HG02610 (cell line): Measurements from ENCODE around the gene MYO9A.

ENCODE experiments used
- ATAC-seq: cut with Tn5 transposase; IDR thresholded peaks from one replicate; pipeline ENCODE4 v1.9.1; 2021; ENCODE audit warnings: mild to moderate bottlenecking, moderate library complexity; ENCODE audit not compliant: unreplicated experiment

Gene MYO9A

DNA sequence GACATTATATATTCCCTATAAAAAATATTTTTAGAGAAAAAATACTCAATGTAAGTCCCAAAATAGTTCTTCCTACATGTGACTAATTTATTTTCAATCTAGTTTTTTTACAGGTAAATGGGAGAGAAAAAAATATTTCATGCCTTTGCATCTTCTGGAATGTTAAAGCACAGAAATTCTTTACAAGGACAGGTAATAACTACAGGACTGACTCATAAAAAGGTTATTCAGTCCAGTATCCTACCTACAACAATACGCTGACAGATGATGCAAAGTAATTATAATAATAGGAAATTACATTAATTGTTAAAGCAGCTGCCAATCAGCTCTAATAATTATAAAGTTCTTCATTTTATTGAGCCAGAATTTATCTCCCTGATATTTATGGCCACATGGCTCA, 147.5 kb downstream of the MYO9A start:
- no peak for ATAC-seq

DNA sequence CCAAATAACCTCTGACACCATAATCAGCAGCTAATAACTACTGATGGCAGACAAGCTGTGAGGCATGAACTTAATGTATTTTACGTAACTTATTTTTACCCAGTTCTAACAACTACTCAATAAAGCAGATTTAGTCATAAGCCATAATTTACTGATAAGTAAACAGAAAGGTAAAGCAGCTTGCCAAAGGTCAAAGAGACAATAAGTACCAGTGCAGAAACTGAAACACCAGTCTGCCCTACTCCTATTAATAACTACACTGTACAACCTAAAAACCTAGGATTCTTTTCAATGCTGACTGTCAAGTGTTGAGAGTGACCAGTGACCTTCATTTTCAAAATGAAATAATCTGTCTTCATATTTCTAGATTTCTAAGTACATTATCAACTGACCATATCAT, 155.4 kb downstream of the MYO9A start:
- ATAC-seq: no peak

GRCh38 chr15:71957026-71957425, 160.9 kb downstream of the MYO9A start:
- no peak for ATAC-seq

DNA sequence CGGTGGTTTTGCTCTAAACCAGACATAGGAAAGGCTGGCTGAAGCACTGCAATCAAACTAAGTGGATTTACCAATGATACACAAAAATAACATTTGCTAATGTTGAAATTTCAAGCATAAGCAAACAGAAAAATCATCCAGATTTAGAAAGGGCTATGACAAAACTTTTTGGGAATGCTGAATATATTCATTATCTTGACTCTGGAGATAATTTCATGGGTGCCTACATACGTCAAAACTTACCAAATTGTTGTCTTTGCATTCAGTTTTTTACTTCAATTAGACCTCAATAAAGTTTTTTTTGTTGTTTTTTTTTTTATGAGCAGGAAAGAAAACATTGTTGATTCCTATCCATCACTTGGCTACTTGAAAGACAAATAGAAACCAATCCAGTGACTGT, 166.8 kb downstream of the MYO9A start:
- ATAC-seq: no peak

- no peak for ATAC-seq
Measured at GRCh38 chr15:71945012-71945411, 172.9 kb downstream of the MYO9A start.

DNA sequence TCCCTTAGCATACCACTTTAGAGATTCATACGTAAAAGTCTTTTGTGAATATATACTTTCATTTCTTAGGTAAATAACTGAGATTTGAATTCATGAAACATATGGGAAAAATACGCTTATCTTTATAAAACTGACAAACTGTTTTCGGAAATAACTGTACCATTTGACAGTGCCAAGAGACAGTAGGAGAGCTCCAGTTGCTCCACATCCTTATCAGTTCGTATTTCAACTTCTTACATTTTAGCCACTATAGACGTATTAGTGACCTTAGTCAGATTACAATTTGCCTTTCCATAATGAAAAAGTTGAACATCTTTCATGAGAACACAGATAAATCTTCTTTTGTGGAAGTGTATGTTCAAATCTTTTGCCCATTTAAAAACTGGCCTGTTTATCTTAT, 174.1 kb downstream of the MYO9A start:
- no peak for ATAC-seq

GRCh38 chr15:71939981-71940588, 177.9 kb downstream of the MYO9A start:
- no peak for ATAC-seq

- ATAC-seq: no peak
Measured at GRCh38 chr15:71937650-71938311, 180.2 kb downstream of the MYO9A start.

DNA sequence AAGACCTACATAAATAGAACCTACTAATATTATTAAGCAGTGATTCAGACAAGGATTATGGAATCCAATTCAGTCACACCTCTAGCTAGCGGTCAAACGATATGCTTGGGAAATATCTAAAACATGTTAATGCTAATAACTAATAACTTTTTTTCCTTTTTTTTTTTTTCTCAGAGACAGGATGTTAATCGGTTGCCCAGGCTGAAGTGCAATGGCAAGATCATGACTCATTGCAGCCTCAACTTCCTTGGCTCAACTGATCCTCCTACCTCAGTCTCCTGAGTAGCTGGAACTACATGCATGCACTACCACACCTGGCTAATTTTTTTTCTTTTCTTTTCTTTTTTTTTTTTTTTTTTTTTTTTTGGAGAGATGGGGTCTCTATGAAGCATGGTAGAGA, 183.5 kb downstream of the MYO9A start:
- ATAC-seq: no peak

DNA sequence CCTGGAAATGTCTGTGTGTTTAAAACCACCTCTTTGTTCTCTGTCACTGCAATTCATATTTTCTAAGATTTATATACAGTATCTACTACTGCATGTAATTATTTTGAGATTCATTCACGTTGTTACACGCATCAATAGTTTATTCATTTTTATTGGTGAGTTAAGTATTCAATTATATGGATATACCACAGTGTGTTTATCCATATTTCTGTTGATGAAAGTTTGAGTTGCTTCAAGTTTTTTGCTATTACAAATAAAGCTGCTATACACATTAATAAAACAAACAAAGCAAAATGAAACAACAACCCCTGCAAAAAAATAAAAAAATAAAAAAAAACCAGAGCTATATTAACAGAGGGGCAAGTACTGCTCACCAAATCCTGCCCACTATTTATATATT, 185.3 kb downstream of the MYO9A start:
- no peak for ATAC-seq

DNA sequence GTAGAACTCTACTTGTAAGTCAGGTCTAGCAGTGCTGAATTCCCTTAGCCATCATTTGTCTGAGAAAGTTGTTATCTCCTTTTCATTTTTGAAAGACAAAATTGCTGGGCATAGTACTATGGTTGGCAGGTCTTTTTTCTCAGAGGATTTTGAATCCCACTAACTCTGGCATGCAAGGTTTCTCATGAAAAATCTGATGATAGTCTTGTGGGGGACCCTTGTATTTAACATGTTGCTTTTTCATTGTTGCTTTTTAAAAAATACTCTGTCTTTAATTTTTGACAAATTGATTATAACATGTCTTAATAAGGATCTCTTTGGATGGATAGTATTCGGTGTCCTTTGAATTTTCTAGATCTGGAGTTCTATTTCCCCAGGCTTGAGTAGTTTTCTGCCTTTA, 186.7 kb downstream of the MYO9A start:
- no peak for ATAC-seq

- ATAC-seq: no peak
Measured at GRCh38 chr15:71925145-71925544, 192.8 kb downstream of the MYO9A start.

DNA sequence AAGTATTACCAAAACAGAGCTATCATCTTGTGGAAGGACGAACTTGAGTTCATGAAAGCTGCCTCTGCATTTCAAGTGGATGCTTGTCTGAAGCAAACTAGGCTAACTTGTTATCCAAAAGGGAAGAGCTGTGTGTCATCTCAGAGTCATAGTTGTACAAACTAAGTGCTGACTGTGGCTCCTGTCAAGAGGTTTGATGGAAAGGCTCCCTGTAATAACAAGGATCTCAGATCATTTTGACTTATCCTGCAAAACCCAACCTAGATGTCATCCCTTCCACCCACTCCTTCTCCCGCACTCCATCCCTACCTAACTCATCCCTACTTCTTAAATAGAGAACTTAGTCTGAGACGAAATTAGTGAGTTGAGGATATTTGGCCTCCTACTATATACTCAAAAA, 196.8 kb downstream of the MYO9A start:
- ATAC-seq: no peak

DNA sequence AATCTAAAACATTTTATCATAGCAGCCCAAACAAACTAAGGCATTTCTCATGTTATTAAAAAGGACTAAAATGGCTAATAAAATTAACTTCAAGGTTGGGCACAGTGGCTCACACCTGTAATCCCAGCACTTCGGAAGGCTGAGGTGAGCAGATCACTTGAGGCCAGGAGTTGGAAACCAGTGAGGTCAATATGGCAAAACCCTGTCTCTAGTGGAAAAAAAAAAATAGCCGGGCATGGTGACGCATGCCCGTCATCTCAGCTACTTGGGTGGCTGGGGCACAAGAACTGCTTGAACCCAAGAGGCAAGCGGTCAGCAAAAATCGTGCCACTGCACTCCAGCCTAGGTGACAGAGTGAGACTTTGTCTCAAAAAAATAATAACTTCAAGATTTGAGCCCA, 197.4 kb downstream of the MYO9A start:
- ATAC-seq: no peak

GRCh38 chr15:71916834-71917233, 201.1 kb downstream of the MYO9A start:
- no peak for ATAC-seq

GRCh38 chr15:71914092-71914491, 203.9 kb downstream of the MYO9A start:
- peak; percentile 67 for ATAC-seq

- no peak for ATAC-seq
Measured at GRCh38 chr15:71899674-71900073, 218.3 kb downstream of the MYO9A start.

DNA sequence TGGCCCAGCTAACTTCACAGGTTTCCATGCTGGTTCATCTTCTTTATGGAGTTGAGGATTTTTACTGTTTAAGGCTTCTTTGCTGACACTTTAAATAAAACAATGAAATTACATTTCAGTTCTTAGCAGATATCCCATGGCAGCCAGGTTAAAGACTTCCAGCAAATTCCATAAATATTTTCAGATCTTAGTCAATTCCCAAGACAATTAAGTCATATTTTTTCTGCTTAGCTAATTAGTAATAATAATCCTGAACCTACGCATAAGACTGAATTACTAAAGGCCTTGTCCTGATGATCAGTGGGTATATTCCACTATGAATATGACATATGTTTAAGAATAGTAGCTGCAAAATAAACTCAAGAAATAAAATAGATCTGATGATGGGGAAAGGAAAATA, 224.3 kb downstream of the MYO9A start:
- ATAC-seq: no peak

DNA sequence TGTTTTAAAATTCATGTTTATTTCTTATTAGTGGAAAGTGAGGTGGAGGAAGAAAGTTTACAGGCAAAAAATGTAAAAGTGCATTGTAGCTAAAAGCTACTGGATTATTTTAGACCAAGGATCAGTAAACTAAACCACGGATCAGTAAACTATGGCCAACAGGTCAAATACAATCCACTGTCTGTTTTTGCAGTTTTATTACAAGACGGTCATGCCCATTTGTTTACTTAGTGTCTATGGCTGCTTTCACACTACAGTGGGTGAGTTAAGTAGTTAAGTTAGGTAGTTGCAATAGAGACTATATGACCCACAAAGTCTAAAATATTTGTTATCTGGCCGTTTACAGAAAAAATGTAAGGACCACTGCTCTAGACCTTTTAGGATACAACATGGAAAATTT, 225.6 kb downstream of the MYO9A start:
- ATAC-seq: no peak

DNA sequence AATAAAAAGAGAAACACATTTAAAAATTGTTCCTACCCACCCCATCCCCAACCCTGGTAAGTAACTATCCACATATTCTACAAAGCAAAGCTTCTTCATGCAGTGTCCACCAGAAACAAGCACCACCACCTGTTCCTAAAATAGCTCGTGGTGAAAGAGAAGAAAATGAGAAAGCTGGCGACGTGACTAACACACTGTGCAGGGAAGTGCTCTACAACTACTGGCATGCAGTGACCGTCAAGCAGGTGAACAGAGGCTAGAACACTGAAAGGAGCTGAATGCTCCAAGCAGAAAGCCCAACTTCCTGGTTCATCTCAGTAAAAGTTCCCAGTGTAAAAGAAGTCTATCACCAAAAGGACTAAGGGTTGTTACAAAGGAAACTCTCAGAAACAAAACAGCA, 226.9 kb downstream of the MYO9A start:
- ATAC-seq: no peak

DNA sequence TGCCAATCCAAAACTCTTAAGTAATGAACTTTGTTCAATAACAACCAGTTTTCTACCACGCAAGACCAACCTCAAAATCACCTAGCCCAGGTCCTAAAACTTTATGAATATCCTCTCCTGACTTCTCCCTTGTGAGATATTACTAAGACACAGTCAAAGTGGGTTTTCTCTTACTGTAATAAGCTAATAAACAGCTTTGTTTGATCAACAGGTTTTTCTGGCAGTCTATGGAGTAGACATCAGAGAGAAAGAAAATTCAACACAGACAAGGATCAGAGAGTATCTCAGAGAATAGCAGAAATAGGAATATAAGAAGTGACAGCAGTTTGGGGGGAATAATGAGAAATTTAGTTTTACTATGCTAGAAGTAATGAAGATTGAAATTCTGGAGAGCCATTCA, 228.0 kb downstream of the MYO9A start:
- ATAC-seq: no peak

- ATAC-seq: no peak
Measured at GRCh38 chr15:71889385-71889784, 228.6 kb downstream of the MYO9A start.

- ATAC-seq: peak; percentile 50
Measured at GRCh38 chr15:71888797-71889196, 229.2 kb downstream of the MYO9A start.
